Loucy (cell line): Measurements from ENCODE around the gene CD36.
A peak's percentile ranks its signal among the peaks of the same experiment; 100 is the strongest.

ENCODE experiments used
- H2AFZ ChIP-seq: fragments of 200-600 bp; sonication (generic); 2 replicates; pipeline ENCODE4 v1.6.0; 2016; ENCODE audit warnings: antibody characterized with exemption, mild to moderate bottlenecking, low read length, moderate library complexity
- H3F3A ChIP-seq: fragments of 200-600 bp; 2 replicates; pipeline ENCODE4 v1.6.0; 2016; ENCODE audit warnings: antibody characterized with exemption, low read depth, mild to moderate bottlenecking
- H3K27me3 ChIP-seq: fragments of 200-600 bp; sonication (generic); 2 replicates; pipeline ENCODE4 v1.6.1; 2014; ENCODE audit warnings: low read length, mild to moderate bottlenecking; ENCODE audit not compliant: insufficient read depth, poor library complexity, severe bottlenecking
- H3K36me3 ChIP-seq: fragments of 200-600 bp; sonication (generic); 2 replicates; pipeline ENCODE4 v1.6.1; 2016; ENCODE audit warnings: low read length; ENCODE audit not compliant: insufficient read depth
- H3K4me1 ChIP-seq: fragments of 200-600 bp; sonication (generic); 2 replicates; pipeline ENCODE4 v1.5.1; 2014; ENCODE audit warnings: low read length, mild to moderate bottlenecking; ENCODE audit not compliant: insufficient read depth, poor library complexity, severe bottlenecking
- H3K4me2 ChIP-seq: fragments of 200-600 bp; sonication (generic); 2 replicates; pipeline ENCODE4 v1.6.0; 2014; ENCODE audit warnings: antibody characterized with exemption, low read length, low read depth, mild to moderate bottlenecking; ENCODE audit not compliant: poor library complexity, severe bottlenecking
- H3K4me3 ChIP-seq: fragments of 200-600 bp; sonication (generic); 2 replicates; pipeline ENCODE4 v1.5.1; 2014; ENCODE audit warnings: low read length, mild to moderate bottlenecking, mixed read lengths; ENCODE audit not compliant: poor library complexity, severe bottlenecking
- H3K79me2 ChIP-seq: fragments of 200-600 bp; sonication (generic); 2 replicates; pipeline ENCODE4 v1.6.1; 2014; ENCODE audit warnings: low read length; ENCODE audit not compliant: insufficient read depth
- H3K9ac ChIP-seq: fragments of 200-600 bp; sonication (generic); 2 replicates; pipeline ENCODE4 v1.6.0; 2014; ENCODE audit warnings: mild to moderate bottlenecking, low read depth, low read length, moderate library complexity; ENCODE audit not compliant: poor library complexity, severe bottlenecking
- H3K9me2 ChIP-seq: fragments of 200-600 bp; sonication (generic); replicated peaks from 2 replicates; pipeline ENCODE4 v1.6.1; 2016; ENCODE audit warnings: low read depth, low read length, mixed read lengths
- H3K9me3 ChIP-seq: fragments of 200-600 bp; sonication (generic); 2 replicates; pipeline ENCODE4 v1.6.1; 2014; ENCODE audit warnings: mild to moderate bottlenecking, antibody characterized with exemption, low read length, low read depth; ENCODE audit not compliant: insufficient read depth
- H4K20me1 ChIP-seq: fragments of 200-600 bp; sonication (generic); 2 replicates; pipeline ENCODE4 v1.6.0; 2014; ENCODE audit warnings: antibody characterized with exemption, low read length, mild to moderate bottlenecking; ENCODE audit not compliant: insufficient read depth, poor library complexity, severe bottlenecking
- CTCF ChIP-seq: fragments of 200-600 bp; sonication (generic); conservative IDR thresholded peaks from 2 replicates; pipeline ENCODE4 v1.5.1; 2014; ENCODE audit warnings: mild to moderate bottlenecking, antibody characterized with exemption, low read length
- EZH2phosphoT487 ChIP-seq: fragments of 200-600 bp; IDR thresholded peaks from 2 replicates; pipeline ENCODE4 v1.6.1; 2018; ENCODE audit warnings: antibody characterized with exemption, mild to moderate bottlenecking, moderate library complexity, borderline replicate concordance

The CD36 gene

GRCh38 chr7:80660939-80661338 lies 22.5 kb downstream of the CD36 start:
- Histone ChIP-seq H3K9me2 (no peaks in the 10 kb centered on the region), H3K9me3 (no peaks in the 10 kb centered on the region), H3K4me3 (no peak overlapping the region), H4K20me1 (no peaks in the 10 kb centered on the region), H3K4me1 (no peaks in the 10 kb centered on the region), H3K4me2 (no peak overlapping the region), H2AFZ (0 out of 2 replicates have a peak overlapping the region, but pooled peaks have one; percentile 22), H3K9ac (no peak overlapping the region), H3K79me2 (no peaks in the 10 kb centered on the region), H3K36me3 (no peaks in the 10 kb centered on the region), H3K27me3 (no peaks in the 10 kb centered on the region), H3F3A (no peaks in the 10 kb centered on the region)
- TF ChIP-seq CTCF (no peak), EZH2phosphoT487 (no peak)

- Histone ChIP-seq H4K20me1 (no peaks in the 10 kb centered on the region), H2AFZ (no peak overlapping the region), H3K27me3 (no peaks in the 10 kb centered on the region), H3K9me3 (no peaks in the 10 kb centered on the region), H3K9me2 (no peaks in the 10 kb centered on the region), H3K9ac (no peak overlapping the region), H3K4me3 (no peak overlapping the region), H3K36me3 (no peaks in the 10 kb centered on the region), H3K4me2 (no peak overlapping the region), H3K4me1 (no peaks in the 10 kb centered on the region), H3K79me2 (no peaks in the 10 kb centered on the region), H3F3A (no peaks in the 10 kb centered on the region)
- TF ChIP-seq EZH2phosphoT487 (no peak), CTCF (peak; percentile 58)
Measured at GRCh38 chr7:80661729-80662128, 23.3 kb downstream of the CD36 start.

GRCh38 chr7:80662252-80662651 lies 23.8 kb downstream of the CD36 start:
- no peaks in the 10 kb centered on the region for H3K9me2 ChIP-seq
- no peaks in the 10 kb centered on the region for H3K79me2 ChIP-seq
- H3K4me2 ChIP-seq, result no peak overlapping the region
- no peaks in the 10 kb centered on the region for H3K4me1 ChIP-seq
- H3K4me3 ChIP-seq, result no peak overlapping the region
- no peaks in the 10 kb centered on the region for H3K27me3 ChIP-seq
- H3F3A ChIP-seq, result no peaks in the 10 kb centered on the region
- no peaks in the 10 kb centered on the region for H3K36me3 ChIP-seq
- no peaks in the 10 kb centered on the region for H3K9me3 ChIP-seq
- no peak overlapping the region for H2AFZ ChIP-seq
- no peak overlapping the region for H3K9ac ChIP-seq
- no peak for TF ChIP-seq CTCF
- TF ChIP-seq EZH2phosphoT487, result no peak
- H4K20me1 ChIP-seq, result no peaks in the 10 kb centered on the region
